Measurements from ENCODE around the gene LTBP3. TPM values are rescaled to one million over a fixed set of nuclear protein-coding genes. Genes with fewer than 3 reads are reported as not detected.

Gene LTBP3
- total RNA-seq, 1 experiment from 2014 or later = 166 TPM

DNA sequence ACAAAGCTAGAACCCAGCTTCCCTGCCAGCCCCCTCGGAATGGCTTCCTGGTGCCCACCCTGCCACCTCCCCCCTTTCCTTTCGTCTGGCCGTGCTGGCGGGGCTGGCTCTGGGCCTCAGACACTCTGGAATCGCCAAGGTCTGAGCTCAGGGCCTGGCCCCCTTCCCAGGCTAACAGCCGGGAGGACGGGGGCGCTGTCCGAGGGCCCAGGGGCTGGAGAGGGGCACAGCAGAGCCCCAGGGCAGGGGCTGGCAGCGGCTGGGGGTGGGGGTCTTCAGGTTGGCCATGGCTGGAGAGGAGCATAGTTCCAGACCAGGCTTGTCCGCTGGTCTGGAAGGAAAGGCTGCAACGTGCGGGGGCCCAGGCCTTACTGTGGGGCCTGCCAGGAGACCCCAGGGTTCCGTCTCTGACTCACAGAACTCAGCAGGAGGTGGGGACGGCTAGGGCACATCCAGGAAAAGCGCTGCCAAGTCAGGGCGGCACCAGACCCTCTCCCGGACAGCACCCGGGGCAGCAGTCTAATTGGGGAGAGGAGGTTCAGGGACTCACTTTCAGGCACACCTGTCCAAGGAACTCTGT is 861 bp upstream of the LTBP3 start:
- no peak for DNase-seq
- CTCF ChIA-PET = interaction anchor here (1.0 to 3.3 kb wide), 2 partner anchors 11 to 19 kb away, joined by 3 to 21 read pairs; partner anchors contain the start of gene ZNRD2
- Mint-ChIP-seq H3K9me3 (ENCODE audit: low read depth, unreplicated experiment) (no peaks in the 10 kb centered on the region), H3K4me1 (ENCODE audit: low read depth, unreplicated experiment) (peaks cover 72% of the 10 kb centered on the region), H3K4me3 (ENCODE audit: low read depth, unreplicated experiment) (peak overlapping the region; percentile 77), H3K27me3 (ENCODE audit: unreplicated experiment) (no peaks in the 10 kb centered on the region), H3K27ac (ENCODE audit: unreplicated experiment) (peak overlapping the region; percentile 20), H3K36me3 (ENCODE audit: insufficient read depth, unreplicated experiment) (peaks cover 57% of the 10 kb centered on the region)
- no TSS peak for BruUV-seq (replicated peaks)
- intact Hi-C loops (cut with micrococcal nuclease; ENCODE audit: unreplicated experiment) = no loop called here
- TF ChIP-seq, protein P1, sequence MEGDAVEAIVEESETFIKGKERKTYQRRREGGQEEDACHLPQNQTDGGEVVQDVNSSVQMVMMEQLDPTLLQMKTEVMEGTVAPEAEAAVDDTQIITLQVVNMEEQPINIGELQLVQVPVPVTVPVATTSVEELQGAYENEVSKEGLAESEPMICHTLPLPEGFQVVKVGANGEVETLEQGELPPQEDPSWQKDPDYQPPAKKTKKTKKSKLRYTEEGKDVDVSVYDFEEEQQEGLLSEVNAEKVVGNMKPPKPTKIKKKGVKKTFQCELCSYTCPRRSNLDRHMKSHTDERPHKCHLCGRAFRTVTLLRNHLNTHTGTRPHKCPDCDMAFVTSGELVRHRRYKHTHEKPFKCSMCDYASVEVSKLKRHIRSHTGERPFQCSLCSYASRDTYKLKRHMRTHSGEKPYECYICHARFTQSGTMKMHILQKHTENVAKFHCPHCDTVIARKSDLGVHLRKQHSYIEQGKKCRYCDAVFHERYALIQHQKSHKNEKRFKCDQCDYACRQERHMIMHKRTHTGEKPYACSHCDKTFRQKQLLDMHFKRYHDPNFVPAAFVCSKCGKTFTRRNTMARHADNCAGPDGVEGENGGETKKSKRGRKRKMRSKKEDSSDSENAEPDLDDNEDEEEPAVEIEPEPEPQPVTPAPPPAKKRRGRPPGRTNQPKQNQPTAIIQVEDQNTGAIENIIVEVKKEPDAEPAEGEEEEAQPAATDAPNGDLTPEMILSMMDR (IDR thresholded peaks at IDR 0.05; ENCODE audit: unreplicated experiment) = no peak

- intact Hi-C loops (cut with micrococcal nuclease; ENCODE audit: unreplicated experiment) = no loop called here
- no peak for DNase-seq
- no peaks in the 10 kb centered on the region for H3K27me3 Mint-ChIP-seq (ENCODE audit: unreplicated experiment)
- H3K4me3 Mint-ChIP-seq (ENCODE audit: low read depth, unreplicated experiment) = peak overlapping the region; percentile 77
- peak overlapping the region; percentile 85 for H3K27ac Mint-ChIP-seq (ENCODE audit: unreplicated experiment)
- peaks cover 54% of the 10 kb centered on the region for H3K36me3 Mint-ChIP-seq (ENCODE audit: insufficient read depth, unreplicated experiment)
- TF ChIP-seq, protein P1 (IDR thresholded peaks at IDR 0.05; ENCODE audit: unreplicated experiment) = no peak
- BruUV-seq (replicated peaks) = no TSS peak
- CTCF ChIA-PET = interaction anchor here (0.6 to 1.3 kb wide), 3 partner anchors 13 to 181 kb away, joined by 3 to 5 read pairs (median 4); partner anchors contain the start of gene ZNRD2
- H3K9me3 Mint-ChIP-seq (ENCODE audit: low read depth, unreplicated experiment) = no peaks in the 10 kb centered on the region
- H3K4me1 Mint-ChIP-seq (ENCODE audit: low read depth, unreplicated experiment) = peaks cover 68% of the 10 kb centered on the region
Observed at GRCh38 chr11:65557280-65558001, 718 bp downstream of the LTBP3 start.

- TF ChIP-seq, protein P1 (IDR thresholded peaks at IDR 0.05; ENCODE audit: unreplicated experiment) = no peak
- Mint-ChIP-seq H3K9me3 (ENCODE audit: low read depth, unreplicated experiment) (no peaks in the 10 kb centered on the region), H3K27ac (ENCODE audit: unreplicated experiment) (peak overlapping the region; percentile 85), H3K27me3 (ENCODE audit: unreplicated experiment) (no peaks in the 10 kb centered on the region), H3K4me1 (ENCODE audit: low read depth, unreplicated experiment) (peaks cover 68% of the 10 kb centered on the region), H3K4me3 (ENCODE audit: low read depth, unreplicated experiment) (peak overlapping the region; percentile 77), H3K36me3 (ENCODE audit: insufficient read depth, unreplicated experiment) (peaks cover 61% of the 10 kb centered on the region)
- CTCF ChIA-PET = interaction anchor here (0.6 to 1.3 kb wide), 3 partner anchors 14 to 960 kb away, joined by 3 to 5 read pairs (median 4); partner anchors contain the start of gene ZNRD2
- BruUV-seq (replicated peaks) = TSS peak; percentile 34
- no peak for DNase-seq
- intact Hi-C loops (cut with micrococcal nuclease; ENCODE audit: unreplicated experiment) = no loop called here
Observed at GRCh38 chr11:65556470-65557279, 1.5 kb downstream of the LTBP3 start.

- Mint-ChIP-seq H3K4me3 (ENCODE audit: low read depth, unreplicated experiment) (peak overlapping the region; percentile 77), H3K4me1 (ENCODE audit: low read depth, unreplicated experiment) (peaks cover 72% of the 10 kb centered on the region), H3K9me3 (ENCODE audit: low read depth, unreplicated experiment) (no peaks in the 10 kb centered on the region), H3K27ac (ENCODE audit: unreplicated experiment) (peak overlapping the region; percentile 85), H3K36me3 (ENCODE audit: insufficient read depth, unreplicated experiment) (peaks cover 70% of the 10 kb centered on the region), H3K27me3 (ENCODE audit: unreplicated experiment) (no peaks in the 10 kb centered on the region)
- intact Hi-C loops (cut with micrococcal nuclease; ENCODE audit: unreplicated experiment) = no loop called here
- no TSS peak for BruUV-seq (replicated peaks)
- DNase-seq = peak; percentile 89
- TF ChIP-seq, protein P1 (IDR thresholded peaks at IDR 0.05; ENCODE audit: unreplicated experiment) = no peak
- CTCF ChIA-PET = no interaction called here
Observed at GRCh38 chr11:65555693-65556231, 2.4 kb downstream of the LTBP3 start.
